SH-SY5Y (cell line): ENCODE measurements around the gene PFKP.

Experiments
- GATA2 ChIP-seq: IDR thresholded peaks from 2 replicates; pipeline ENCODE4 v1.6.1; 2011; ENCODE audit warnings: mild to moderate bottlenecking, low read depth, low read length
- GATA3 ChIP-seq: IDR thresholded peaks from 2 replicates; pipeline ENCODE4 v1.6.1; 2011; ENCODE audit warnings: low read depth, mild to moderate bottlenecking, low read length, moderate library complexity

DNA sequence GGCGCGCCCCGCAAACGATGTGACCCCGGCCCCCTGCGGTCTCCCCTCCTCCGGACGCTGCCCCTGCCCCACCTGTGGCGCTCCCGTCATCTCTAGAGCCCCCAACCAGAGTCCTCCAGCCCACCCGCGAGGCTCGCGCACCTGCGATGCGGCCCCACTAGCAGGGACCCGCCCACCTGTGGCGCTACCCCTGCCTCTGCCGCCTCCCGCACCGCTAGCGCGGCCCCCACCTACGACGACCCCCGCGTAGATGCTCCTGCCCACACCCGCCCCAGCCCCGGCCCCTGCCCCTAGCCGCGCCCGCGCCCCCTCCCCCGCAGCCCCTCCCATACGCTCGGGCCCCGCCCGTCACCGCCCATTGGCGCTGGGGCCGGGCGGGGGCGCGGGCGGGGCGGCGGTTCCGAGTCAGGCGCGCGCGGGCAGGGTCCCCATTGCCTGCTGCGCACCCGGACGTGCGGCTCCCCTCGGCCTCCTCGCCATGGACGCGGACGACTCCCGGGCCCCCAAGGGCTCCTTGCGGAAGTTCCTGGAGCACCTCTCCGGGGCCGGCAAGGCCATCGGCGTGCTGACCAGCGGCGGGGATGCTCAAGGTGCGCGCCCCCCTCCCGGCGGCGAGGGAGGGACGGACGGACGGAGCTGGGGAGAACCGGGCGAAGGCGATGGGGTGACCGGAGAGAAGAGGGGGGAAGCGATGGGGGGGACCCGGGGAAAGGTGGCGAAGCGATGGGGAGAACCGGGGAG is at the start of gene PFKP:
- no peak for TF ChIP-seq GATA2
- TF ChIP-seq GATA3 = no peak
